Measurements from ENCODE around the gene BET1.

Gene BET1

GRCh38 chr7:94011714-94012353 is 7.7 kb upstream of the BET1 start:
- no peak for DNase-seq

GRCh38 chr7:94008537-94008936 is 4.4 kb upstream of the BET1 start:
- DNase-seq = no peak

- DNase-seq = no peak
Measured at GRCh38 chr7:94005753-94006152, 1.6 kb upstream of the BET1 start.

- no peak for DNase-seq
Measured at GRCh38 chr7:94003446-94004023, 620 bp downstream of the BET1 start.

GRCh38 chr7:94001396-94001795 is 2.8 kb downstream of the BET1 start:
- no peak for DNase-seq

GRCh38 chr7:93997868-93998267 is 6.3 kb downstream of the BET1 start:
- DNase-seq = no peak

- DNase-seq = no peak
Measured at GRCh38 chr7:93992421-93993110, 11.6 kb downstream of the BET1 start.

GRCh38 chr7:93987297-93987696 is 16.9 kb downstream of the BET1 start:
- no peak for DNase-seq

- DNase-seq = no peak
Measured at GRCh38 chr7:93985101-93985500, 19.1 kb downstream of the BET1 start.

GRCh38 chr7:93984024-93984423 is 20.1 kb downstream of the BET1 start:
- no peak for DNase-seq

- no peak for DNase-seq
Measured at GRCh38 chr7:93981480-93981874, 22.7 kb downstream of the BET1 start.

- no peak for DNase-seq
Measured at GRCh38 chr7:93980744-93981479, 23.2 kb downstream of the BET1 start.

- no peak for DNase-seq
Measured at GRCh38 chr7:93977211-93977950, 26.8 kb downstream of the BET1 start.

GRCh38 chr7:93973134-93973533 is 31.0 kb downstream of the BET1 start:
- no peak for DNase-seq

- no peak for DNase-seq
Measured at GRCh38 chr7:93972029-93972725, 32.0 kb downstream of the BET1 start.

- no peak for DNase-seq
Measured at GRCh38 chr7:93968911-93969620, 35.1 kb downstream of the BET1 start.

- no peak for DNase-seq
Measured at GRCh38 chr7:93964813-93965212, 39.3 kb downstream of the BET1 start.

- DNase-seq = no peak
Measured at GRCh38 chr7:93964262-93964661, 39.9 kb downstream of the BET1 start.

- DNase-seq = no peak
Measured at GRCh38 chr7:93960986-93961385, 43.2 kb downstream of the BET1 start.

GRCh38 chr7:93958651-93959050 is 45.5 kb downstream of the BET1 start:
- DNase-seq = no peak

- DNase-seq = no peak
Measured at GRCh38 chr7:93958216-93958615, 45.9 kb downstream of the BET1 start.

- DNase-seq = no peak
Measured at GRCh38 chr7:93957767-93958166, 46.4 kb downstream of the BET1 start.

Measured in NCI-H1417 treated with DMSO at 0.1 percent for 48 hours (cell line).